Measurements from ENCODE around the gene ATP8B1. TPM values are rescaled to one million over a fixed set of nuclear protein-coding genes. Genes with fewer than 3 reads are reported as not detected.
"Not testable (repeated sequence)": the region's sequence is repeated elsewhere in the genome, so short reads cannot be mapped to it uniquely, and the experiment has no call there.

ATP8B1 gene
- total RNA-seq, 2 donors from 2014 or later: 263 to 359 TPM

- H3K27ac ChIP-seq: peak overlapping the region; percentile 15
- H3K27me3 ChIP-seq: no peaks in the 10 kb centered on the region
- no peak for TF ChIP-seq CTCF (IDR thresholded peaks at IDR 0.05)
- peaks cover 15% of the 10 kb centered on the region for H3K4me1 ChIP-seq
- no peaks in the 10 kb centered on the region for H3K9me3 ChIP-seq
- intact Hi-C loops (cut with DNase I): no loop called here
- H3K36me3 ChIP-seq: no peaks in the 10 kb centered on the region
- DNase-seq: peak; percentile 17
- H3K4me3 ChIP-seq: no peak overlapping the region
- no peak overlapping the region for H3K9ac ChIP-seq (ENCODE audit: low read depth in 2 of 2, low read length in 2 of 2)
These were observed 60.1 kb downstream of the ATP8B1 start for GRCh38 chr18:57743008-57743407.

GRCh38 chr18:57741273-57741672 lies 61.8 kb downstream of the ATP8B1 start:
- TF ChIP-seq CTCF (IDR thresholded peaks at IDR 0.05): no peak
- peak; percentile 14 for DNase-seq
- intact Hi-C loops (cut with DNase I): no loop called here
- Histone ChIP-seq H3K4me3 (no peak overlapping the region), H3K27ac (peak overlapping the region; percentile 15), H3K4me1 (peaks cover 15% of the 10 kb centered on the region), H3K9me3 (no peaks in the 10 kb centered on the region), H3K27me3 (no peaks in the 10 kb centered on the region), H3K36me3 (no peaks in the 10 kb centered on the region), H3K9ac (ENCODE audit: low read depth in 2 of 2, low read length in 2 of 2) (no peak overlapping the region)

- TF ChIP-seq CTCF (IDR thresholded peaks at IDR 0.05): no peak
- H3K36me3 ChIP-seq: no peaks in the 10 kb centered on the region
- H3K4me1 ChIP-seq: peaks cover 11% of the 10 kb centered on the region
- DNase-seq: no peak
- H3K9ac ChIP-seq (ENCODE audit: low read depth in 2 of 2, low read length in 2 of 2): no peak overlapping the region
- no peaks in the 10 kb centered on the region for H3K9me3 ChIP-seq
- H3K27ac ChIP-seq: no peak overlapping the region
- intact Hi-C loops (cut with DNase I): no loop called here
- H3K27me3 ChIP-seq: no peaks in the 10 kb centered on the region
- no peak overlapping the region for H3K4me3 ChIP-seq
These were observed 65.0 kb downstream of the ATP8B1 start for GRCh38 chr18:57738078-57738477.

GRCh38 chr18:57737400-57738060 lies 65.6 kb downstream of the ATP8B1 start:
- intact Hi-C loops (cut with DNase I): no loop called here
- Histone ChIP-seq H3K9me3 (no peaks in the 10 kb centered on the region), H3K4me3 (no peak overlapping the region), H3K4me1 (peaks cover 11% of the 10 kb centered on the region), H3K27me3 (no peaks in the 10 kb centered on the region), H3K36me3 (no peaks in the 10 kb centered on the region), H3K9ac (ENCODE audit: low read depth in 2 of 2, low read length in 2 of 2) (no peak overlapping the region), H3K27ac (no peak overlapping the region)
- no peak for TF ChIP-seq CTCF (IDR thresholded peaks at IDR 0.05)
- no peak for DNase-seq

GRCh38 chr18:57735042-57735441 lies 68.1 kb downstream of the ATP8B1 start:
- H3K4me3 ChIP-seq; intact Hi-C loops (cut with DNase I); DNase-seq: not testable (repeated sequence)

GRCh38 chr18:57733861-57734260 lies 69.3 kb downstream of the ATP8B1 start:
- intact Hi-C loops (cut with DNase I): no loop called here
- H3K4me1 ChIP-seq: peaks cover 3% of the 10 kb centered on the region
- H3K36me3 ChIP-seq: no peaks in the 10 kb centered on the region
- H3K27me3 ChIP-seq: no peaks in the 10 kb centered on the region
- TF ChIP-seq CTCF (IDR thresholded peaks at IDR 0.05): no peak
- H3K9ac ChIP-seq (ENCODE audit: low read depth in 2 of 2, low read length in 2 of 2): no peak overlapping the region
- H3K9me3 ChIP-seq: no peaks in the 10 kb centered on the region
- H3K4me3 ChIP-seq: no peak overlapping the region
- H3K27ac ChIP-seq: no peak overlapping the region
- no peak for DNase-seq

More at GRCh38 chr18:57735042-57735441, 68.1 kb downstream of the ATP8B1 start:
- not testable (repeated sequence) for H3K36me3 ChIP-seq; H3K4me1 ChIP-seq; H3K27me3 ChIP-seq; H3K9me3 ChIP-seq; H3K27ac ChIP-seq; H3K9ac ChIP-seq (ENCODE audit: low read depth in 2 of 2, low read length in 2 of 2)

All from colonic mucosa (tissue), 4 donors.